Type B pancreatic cell (in vitro differentiated cells): ENCODE measurements around the gene FOLR2. TPM values are rescaled to one million over a fixed set of nuclear protein-coding genes. Genes with fewer than 3 reads are reported as not detected.
A peak's percentile ranks its signal among the peaks of the same experiment; 100 is the strongest.
"Not testable (repeated sequence)": the region's sequence is repeated elsewhere in the genome, so short reads cannot be mapped to it uniquely, and the experiment has no call there.

ENCODE experiments used
- DNase-seq: peaks from one replicate; pipeline ENCODE4 v3.0.0; 2021; ENCODE audit warnings: mixed read lengths; ENCODE audit not compliant: unreplicated experiment; ENCODE audit errors: extremely low spot score
- H3K27ac Mint-ChIP-seq: 2 replicates; pipeline ENCODE4 v1.8.0; 2021; ENCODE audit warnings: mild to moderate bottlenecking, mixed read lengths
- H3K27me3 Mint-ChIP-seq: 2 replicates; pipeline ENCODE4 v1.8.0; 2021; ENCODE audit warnings: mixed read lengths
- H3K36me3 Mint-ChIP-seq: 2 replicates; pipeline ENCODE4 v1.8.0; 2021; ENCODE audit warnings: mixed read lengths
- H3K4me1 Mint-ChIP-seq: one replicate; pipeline ENCODE4 v1.8.0; 2021; ENCODE audit warnings: mixed read lengths; ENCODE audit not compliant: unreplicated experiment
- H3K4me3 Mint-ChIP-seq: 2 replicates; pipeline ENCODE4 v1.8.0; 2021; ENCODE audit warnings: mild to moderate bottlenecking, mixed read lengths
- H3K9me3 Mint-ChIP-seq: 2 replicates; pipeline ENCODE4 v1.8.0; 2021; ENCODE audit warnings: mixed read lengths
- CTCF ChIP-seq: fragments of 200-600 bp; sonication (generic); conservative IDR thresholded peaks from 2 replicates; pipeline ENCODE4 v1.5.0; 2021; ENCODE audit warnings: antibody characterized with exemption, mild to moderate bottlenecking
- long read RNA-seq: library from polyadenylated mRNA; unstranded; transcript quantifications from one replicate; pipeline ENCODE4 v2.0.0, GENCODE V29; 2020
- total RNA-seq: library from RNA; stranded (reverse); gene quantifications from 2 replicates; pipeline ENCODE4 v1.2.1, GENCODE V29; 2021; ENCODE audit warnings: low replicate concordance

FOLR2 gene
- not detected in 2 replicates for total RNA-seq
- long read RNA-seq, result 0 reads

- TF ChIP-seq CTCF, result no peak
- Mint-ChIP-seq H3K27me3 (peaks cover 26% of the 10 kb centered on the region), H3K4me1 (peaks cover 5% of the 10 kb centered on the region), H3K4me3 (no peak within 1 kb of the TSS), H3K9me3 (no peaks in the 10 kb centered on the region), H3K27ac (no peak within 1 kb of the TSS), H3K36me3 (no peaks in the 10 kb centered on the region)
- peak; percentile 55 for DNase-seq
These were observed at the start of gene FOLR2 for GRCh38 chr11:72216638-72217037. TSS of gene FOLR2 (plus strand) at chr11:72216794. CDS start at chr11:72218585, 1,791 bp downstream.

GRCh38 chr11:72169046-72169555 is 47.5 kb upstream of the FOLR2 start:
- H3K27ac Mint-ChIP-seq, result peak overlapping the region; percentile 61
- H3K36me3 Mint-ChIP-seq, H3K9me3 Mint-ChIP-seq, H3K27me3 Mint-ChIP-seq, H3K4me3 Mint-ChIP-seq, H3K4me1 Mint-ChIP-seq, DNase-seq: not testable (repeated sequence)

GRCh38 chr11:72169754-72170153 is 46.8 kb upstream of the FOLR2 start:
- not testable (repeated sequence) for H3K4me1 Mint-ChIP-seq, H3K4me3 Mint-ChIP-seq, H3K36me3 Mint-ChIP-seq, DNase-seq, H3K27ac Mint-ChIP-seq, H3K9me3 Mint-ChIP-seq, H3K27me3 Mint-ChIP-seq

- not testable (repeated sequence) for H3K4me3 Mint-ChIP-seq, H3K36me3 Mint-ChIP-seq, H3K27ac Mint-ChIP-seq, H3K4me1 Mint-ChIP-seq, H3K27me3 Mint-ChIP-seq, H3K9me3 Mint-ChIP-seq, DNase-seq
These were observed 44.6 kb upstream of the FOLR2 start for GRCh38 chr11:72172043-72172442.

- DNase-seq, result no peak
- H3K4me3 Mint-ChIP-seq, result no peak overlapping the region
These were observed 43.3 kb upstream of the FOLR2 start for GRCh38 chr11:72173291-72173690.

GRCh38 chr11:72174302-72175070 is 42.1 kb upstream of the FOLR2 start:
- Mint-ChIP-seq H3K27me3 (no peaks in the 10 kb centered on the region), H3K4me1 (no peaks in the 10 kb centered on the region), H3K36me3 (no peaks in the 10 kb centered on the region), H3K4me3 (no peak overlapping the region), H3K27ac (no peak overlapping the region), H3K9me3 (no peaks in the 10 kb centered on the region)
- TF ChIP-seq CTCF, result no peak
- no peak for DNase-seq

More at GRCh38 chr11:72173291-72173690, 43.3 kb upstream of the FOLR2 start:
- Mint-ChIP-seq H3K4me1 (no peaks in the 10 kb centered on the region), H3K9me3 (no peaks in the 10 kb centered on the region), H3K36me3 (no peaks in the 10 kb centered on the region), H3K27ac (no peak overlapping the region), H3K27me3 (no peaks in the 10 kb centered on the region)
- no peak for TF ChIP-seq CTCF

GRCh38 chr11:72177656-72178055 is 38.9 kb upstream of the FOLR2 start:
- peaks cover 10% of the 10 kb centered on the region for H3K27me3 Mint-ChIP-seq
- DNase-seq, result no peak
- TF ChIP-seq CTCF, result no peak
- H3K9me3 Mint-ChIP-seq, result no peaks in the 10 kb centered on the region
- H3K27ac Mint-ChIP-seq, result peak overlapping the region; percentile 50
- no peaks in the 10 kb centered on the region for H3K36me3 Mint-ChIP-seq
- no peaks in the 10 kb centered on the region for H3K4me1 Mint-ChIP-seq
- no peak overlapping the region for H3K4me3 Mint-ChIP-seq
